Epithelial cell of esophagus (primary cell): ENCODE data around the gene DDX56.

Source experiments
- DNase-seq: peaks from one replicate; pipeline ENCODE4 v3.0.0; 2010; ENCODE audit warnings: low read depth
- H3K4me3 ChIP-seq: 2 replicates; pipeline ENCODE4 v1.5.1; 2011; ENCODE audit warnings: mild to moderate bottlenecking, low read length, control low read depth
- TF ChIP-seq, protein P1 (sequence below): IDR thresholded peaks from 2 replicates; pipeline ENCODE4 v1.5.1; 2011; ENCODE audit warnings: low read depth, mild to moderate bottlenecking, low read length, control low read depth, inconsistent platforms; ENCODE audit not compliant: insufficient read depth; ENCODE audit errors: missing control alignments

The DDX56 gene

DNA sequence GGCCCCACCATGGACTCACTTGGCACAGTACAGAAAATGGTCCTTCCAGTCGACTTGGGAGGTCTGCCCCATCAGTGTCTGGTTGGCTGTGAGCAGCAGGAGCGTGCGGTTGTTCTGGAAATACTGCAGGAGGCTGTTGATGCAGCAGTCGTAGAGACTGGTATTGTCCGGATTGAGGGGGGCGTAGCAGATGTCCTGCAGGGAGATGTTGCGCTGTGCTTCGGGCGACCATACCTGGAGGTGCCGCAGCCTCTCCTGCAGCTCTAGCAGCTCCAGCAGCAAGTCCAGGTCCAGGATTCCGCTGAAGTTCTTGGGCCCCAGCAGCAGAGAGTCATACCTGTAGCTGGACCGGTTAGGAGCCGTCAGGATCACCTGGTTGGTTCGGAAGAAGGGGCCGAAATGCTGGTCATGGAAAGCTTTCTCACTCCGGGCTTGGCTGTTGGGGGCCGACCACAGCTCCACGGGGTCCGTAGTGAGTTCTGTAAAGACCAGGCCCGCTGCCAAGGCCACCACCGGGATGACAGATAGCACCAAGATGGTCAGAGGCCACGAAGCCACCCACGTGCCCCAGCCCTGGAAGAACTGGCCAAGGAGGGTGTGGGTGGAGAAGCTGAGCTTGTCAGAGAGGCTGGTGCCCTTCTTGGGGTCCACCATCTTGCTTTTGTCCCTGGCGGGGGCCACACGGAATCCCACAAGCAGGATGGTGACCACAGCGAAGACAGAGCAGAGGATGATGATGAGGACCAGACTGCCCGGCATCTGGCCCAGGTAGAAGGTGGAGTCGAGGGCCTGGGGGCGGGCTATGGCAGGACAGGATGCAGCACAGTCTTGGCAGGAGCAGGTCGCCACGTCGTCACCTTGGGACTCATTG is 34.7 kb downstream of the DDX56 start:
- DNase-seq, result no peak
- TF ChIP-seq, protein P1, sequence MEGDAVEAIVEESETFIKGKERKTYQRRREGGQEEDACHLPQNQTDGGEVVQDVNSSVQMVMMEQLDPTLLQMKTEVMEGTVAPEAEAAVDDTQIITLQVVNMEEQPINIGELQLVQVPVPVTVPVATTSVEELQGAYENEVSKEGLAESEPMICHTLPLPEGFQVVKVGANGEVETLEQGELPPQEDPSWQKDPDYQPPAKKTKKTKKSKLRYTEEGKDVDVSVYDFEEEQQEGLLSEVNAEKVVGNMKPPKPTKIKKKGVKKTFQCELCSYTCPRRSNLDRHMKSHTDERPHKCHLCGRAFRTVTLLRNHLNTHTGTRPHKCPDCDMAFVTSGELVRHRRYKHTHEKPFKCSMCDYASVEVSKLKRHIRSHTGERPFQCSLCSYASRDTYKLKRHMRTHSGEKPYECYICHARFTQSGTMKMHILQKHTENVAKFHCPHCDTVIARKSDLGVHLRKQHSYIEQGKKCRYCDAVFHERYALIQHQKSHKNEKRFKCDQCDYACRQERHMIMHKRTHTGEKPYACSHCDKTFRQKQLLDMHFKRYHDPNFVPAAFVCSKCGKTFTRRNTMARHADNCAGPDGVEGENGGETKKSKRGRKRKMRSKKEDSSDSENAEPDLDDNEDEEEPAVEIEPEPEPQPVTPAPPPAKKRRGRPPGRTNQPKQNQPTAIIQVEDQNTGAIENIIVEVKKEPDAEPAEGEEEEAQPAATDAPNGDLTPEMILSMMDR, result no peak
- H3K4me3 ChIP-seq, result no peak overlapping the region

DNA sequence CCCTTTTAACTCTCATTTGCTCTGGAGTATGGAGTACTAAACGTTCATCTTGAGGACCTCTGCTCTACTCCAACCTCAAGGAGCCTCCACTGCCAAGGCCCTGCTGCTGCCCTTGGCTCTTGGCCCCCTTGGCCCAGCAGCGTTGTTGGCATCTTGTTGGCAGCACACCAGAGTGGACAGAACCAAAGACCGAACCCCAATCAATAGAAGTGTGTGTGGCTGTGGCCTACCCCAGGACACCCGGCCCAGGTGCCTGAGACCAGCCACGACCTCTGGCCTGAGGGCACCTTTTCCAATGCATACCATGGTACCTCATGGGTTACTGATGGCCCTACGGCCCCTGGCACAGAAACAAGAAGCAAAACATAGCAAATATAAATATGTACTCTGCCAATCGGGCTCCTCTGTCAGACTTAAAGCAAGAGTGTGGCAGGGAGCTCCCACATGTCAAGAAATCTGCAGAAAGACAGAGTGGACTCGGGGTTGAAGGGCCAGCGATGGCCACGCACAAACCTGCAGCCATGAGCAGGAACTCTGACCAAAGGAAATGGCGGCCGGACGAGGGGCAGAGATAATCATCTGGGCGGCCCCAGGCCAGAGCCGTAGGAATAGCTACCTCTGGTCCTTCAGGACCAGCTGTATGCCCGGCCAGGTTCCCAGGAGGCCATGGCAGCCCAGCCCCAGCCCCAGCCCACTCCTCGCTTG is 35.5 kb downstream of the DDX56 start:
- no peak for DNase-seq
- TF ChIP-seq, protein P1, result no peak
- H3K4me3 ChIP-seq, result no peak overlapping the region

DNA sequence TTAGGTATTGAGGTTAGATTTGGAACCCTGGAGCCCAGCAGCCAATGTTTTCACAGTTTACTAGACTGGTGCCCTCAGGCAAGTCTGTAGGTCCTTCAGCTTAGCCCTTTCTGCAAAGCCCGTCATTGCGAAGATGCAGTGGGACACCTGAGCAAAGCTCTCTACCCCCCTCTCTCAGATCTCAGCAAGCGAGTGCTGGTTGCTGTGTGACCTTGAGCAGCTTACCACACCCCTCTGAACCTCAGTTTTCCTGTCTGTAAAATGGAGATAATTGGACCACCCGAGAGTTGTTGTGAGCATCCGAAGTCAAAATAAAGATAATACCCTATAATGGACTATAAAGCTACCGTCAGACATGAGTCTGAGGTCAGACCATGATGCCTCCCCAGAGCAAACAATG is 36.3 kb downstream of the DDX56 start:
- no peak overlapping the region for H3K4me3 ChIP-seq
- no peak for DNase-seq

DNA sequence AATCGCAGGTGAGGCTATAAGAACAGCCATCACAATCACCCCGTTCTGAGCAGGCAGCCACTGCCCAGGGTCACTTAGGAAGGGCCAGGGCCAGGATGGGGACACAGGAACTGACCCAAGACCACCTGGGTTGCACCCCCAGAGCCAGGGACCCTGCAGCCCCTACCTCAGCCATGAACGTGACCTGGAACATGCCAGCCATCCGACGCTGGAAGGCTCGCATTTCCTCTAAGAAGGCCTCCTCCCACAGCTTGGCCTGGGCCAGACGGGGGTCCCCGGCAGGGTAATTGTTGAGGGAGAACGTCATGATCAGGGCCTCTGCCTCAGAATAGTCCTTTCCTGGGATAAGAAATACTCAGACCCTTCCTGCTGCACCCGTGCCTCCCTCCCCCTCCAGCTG is 37.6 kb downstream of the DDX56 start:
- no peak overlapping the region for H3K4me3 ChIP-seq
- DNase-seq, result no peak
- TF ChIP-seq, protein P1, result no peak

More for the DNA sequence above, 36.3 kb downstream of the DDX56 start:
- TF ChIP-seq, protein P1, result no peak

DNA sequence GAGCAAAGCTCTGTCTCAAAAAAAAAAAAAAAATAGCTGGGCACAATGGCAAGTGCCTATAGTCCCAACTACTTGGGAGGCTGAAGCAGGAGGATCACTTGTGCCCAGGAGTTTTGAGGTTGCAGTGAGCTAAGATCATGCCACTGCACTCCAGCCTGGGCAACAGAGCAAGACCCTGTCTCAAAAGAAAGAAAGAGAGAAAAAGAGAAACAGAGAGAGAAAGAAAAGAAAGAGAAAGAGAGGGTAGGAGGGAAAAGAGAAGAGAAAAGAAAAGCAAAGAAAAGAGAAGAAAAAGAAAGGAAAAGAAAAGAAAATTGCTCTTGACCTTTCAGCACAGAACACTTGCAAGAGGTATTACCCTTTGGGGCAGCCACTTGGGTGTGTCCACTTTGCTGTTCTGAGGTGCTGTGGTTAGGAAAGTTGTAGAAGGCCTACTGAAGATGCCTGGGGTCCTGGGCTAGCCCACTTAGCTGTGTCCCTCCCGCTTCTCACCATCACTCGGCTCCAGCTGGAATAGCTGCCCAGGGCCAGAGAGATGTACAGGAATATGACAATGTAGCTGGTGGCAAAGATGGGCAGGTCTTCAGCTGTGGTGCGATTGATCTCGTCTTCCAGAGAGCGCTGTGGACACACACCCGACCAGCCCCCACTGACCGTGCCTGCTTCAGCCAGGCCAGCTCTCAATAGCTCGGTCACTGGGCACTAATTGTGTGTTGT is 38.2 kb downstream of the DDX56 start:
- no peak for DNase-seq
- TF ChIP-seq, protein P1, result no peak
- no peak overlapping the region for H3K4me3 ChIP-seq

DNA sequence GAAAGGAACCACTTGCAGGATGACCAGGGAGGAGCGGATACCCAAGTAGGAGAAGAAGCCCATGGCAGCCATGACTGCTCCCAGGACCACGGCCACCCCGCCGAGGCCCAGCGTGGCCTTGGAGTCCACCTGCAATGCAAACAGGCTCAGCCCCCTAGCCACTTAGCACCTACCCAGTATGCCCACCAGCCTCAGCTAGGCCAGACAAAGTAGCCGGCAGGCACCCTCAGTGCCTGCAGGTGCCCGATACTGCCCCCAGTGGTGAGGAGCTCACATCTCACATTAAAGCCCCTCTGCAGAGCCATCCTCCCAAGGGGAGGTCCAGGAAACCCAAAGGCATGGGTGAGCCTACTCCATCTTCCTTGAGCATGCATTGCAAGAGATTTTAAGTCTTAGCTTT is 39.2 kb downstream of the DDX56 start:
- TF ChIP-seq, protein P1, result peak; percentile 57
- peak; percentile 40 for DNase-seq
- no peak overlapping the region for H3K4me3 ChIP-seq
